ENCODE data around the gene CMKLR1. TPM values are rescaled to one million over a fixed set of nuclear protein-coding genes. Genes with fewer than 3 reads are reported as not detected.

The CMKLR1 gene
- total RNA-seq, 1 experiment from 2014 or later = 0.15 TPM

DNA sequence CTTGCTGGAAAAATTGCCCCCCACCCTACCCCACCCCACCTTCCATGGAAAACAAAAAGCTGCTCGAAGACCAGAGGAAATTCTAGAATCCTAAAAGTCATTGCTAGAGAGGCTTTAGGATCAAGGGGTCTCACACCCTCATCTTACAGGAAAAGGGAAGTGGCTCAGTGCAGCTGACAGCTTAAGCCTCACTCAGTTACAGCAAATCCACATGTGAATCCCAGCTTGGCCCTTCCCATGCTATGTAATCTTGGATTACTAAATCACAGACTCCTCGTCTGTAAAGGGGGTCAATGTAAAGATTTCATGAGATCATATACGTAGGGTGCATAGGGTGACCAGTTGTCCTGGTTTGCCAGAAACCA, 25.9 kb downstream of the CMKLR1 start:
- no peak overlapping the region for H3K4me3 ChIP-seq (replicated peaks in 1 of 2; ENCODE audit: low read depth in 1 of 2, low read length in 2 of 2)
- H3K4me1 ChIP-seq (ENCODE audit: control insufficient read depth in 1 of 2, insufficient read depth in 2 of 2, low read length in 2 of 2) = no peaks in the 10 kb centered on the region
- no peaks in the 10 kb centered on the region for H3K9me3 ChIP-seq (ENCODE audit: control insufficient read depth in 1 of 2, insufficient read depth in 1 of 2, low read depth in 1 of 2, low read length in 2 of 2)
- no peaks in the 10 kb centered on the region for H3K36me3 ChIP-seq (ENCODE audit: control insufficient read depth in 1 of 2, insufficient read depth in 2 of 2, low read length in 2 of 2)
- no peak overlapping the region for H2AFZ ChIP-seq (ENCODE audit: low read depth, low read length, poor library complexity, severe bottlenecking)
- RAD21 ChIA-PET (ENCODE audit: low non-redundant PET in 1 of 2, low total read pairs in 2 of 2, uncharacterized antibody in 2 of 2, unreplicated experiment in 2 of 2) = interaction anchor here in 1 of 2 experiments (0.6 kb wide), 1 partner anchor 148 kb away, joined by 3 read pairs; no protein-coding TSS in a partner anchor
- TF ChIP-seq ATF3 (IDR thresholded peaks at IDR 0.05) (no peak), SP1 (IDR thresholded peaks at IDR 0.05; ENCODE audit: low read depth) (no peak), JUND (IDR thresholded peaks at IDR 0.05) (no peak), SIN3A (IDR thresholded peaks at IDR 0.05; ENCODE audit: low read depth) (no peak), POLR2AphosphoS5 (IDR thresholded peaks at IDR 0.05; ENCODE audit: low read depth, low read length) (no peak), CEBPB (IDR thresholded peaks at IDR 0.05; ENCODE audit: low read depth) (no peak), FOSL1 (IDR thresholded peaks at IDR 0.05; ENCODE audit: low read depth) (no peak), ZNF274 (IDR thresholded peaks at IDR 0.05; ENCODE audit: low read depth, low read length) (no peak), ELF1 (IDR thresholded peaks at IDR 0.05; ENCODE audit: borderline replicate concordance, low read depth) (no peak), YY1 (IDR thresholded peaks at IDR 0.05; ENCODE audit: extremely low read depth, insufficient replicate concordance, low read depth, low read length) (no peak), RAD21 (IDR thresholded peaks at IDR 0.05; ENCODE audit: low read depth) (no peak), EZH2 (IDR thresholded peaks at IDR 0.05) (no peak), TCF7L2 (IDR thresholded peaks at IDR 0.05; ENCODE audit: borderline replicate concordance, extremely low read depth, insufficient read depth, insufficient read length) (no peak)
- TF ChIP-seq, protein P1, sequence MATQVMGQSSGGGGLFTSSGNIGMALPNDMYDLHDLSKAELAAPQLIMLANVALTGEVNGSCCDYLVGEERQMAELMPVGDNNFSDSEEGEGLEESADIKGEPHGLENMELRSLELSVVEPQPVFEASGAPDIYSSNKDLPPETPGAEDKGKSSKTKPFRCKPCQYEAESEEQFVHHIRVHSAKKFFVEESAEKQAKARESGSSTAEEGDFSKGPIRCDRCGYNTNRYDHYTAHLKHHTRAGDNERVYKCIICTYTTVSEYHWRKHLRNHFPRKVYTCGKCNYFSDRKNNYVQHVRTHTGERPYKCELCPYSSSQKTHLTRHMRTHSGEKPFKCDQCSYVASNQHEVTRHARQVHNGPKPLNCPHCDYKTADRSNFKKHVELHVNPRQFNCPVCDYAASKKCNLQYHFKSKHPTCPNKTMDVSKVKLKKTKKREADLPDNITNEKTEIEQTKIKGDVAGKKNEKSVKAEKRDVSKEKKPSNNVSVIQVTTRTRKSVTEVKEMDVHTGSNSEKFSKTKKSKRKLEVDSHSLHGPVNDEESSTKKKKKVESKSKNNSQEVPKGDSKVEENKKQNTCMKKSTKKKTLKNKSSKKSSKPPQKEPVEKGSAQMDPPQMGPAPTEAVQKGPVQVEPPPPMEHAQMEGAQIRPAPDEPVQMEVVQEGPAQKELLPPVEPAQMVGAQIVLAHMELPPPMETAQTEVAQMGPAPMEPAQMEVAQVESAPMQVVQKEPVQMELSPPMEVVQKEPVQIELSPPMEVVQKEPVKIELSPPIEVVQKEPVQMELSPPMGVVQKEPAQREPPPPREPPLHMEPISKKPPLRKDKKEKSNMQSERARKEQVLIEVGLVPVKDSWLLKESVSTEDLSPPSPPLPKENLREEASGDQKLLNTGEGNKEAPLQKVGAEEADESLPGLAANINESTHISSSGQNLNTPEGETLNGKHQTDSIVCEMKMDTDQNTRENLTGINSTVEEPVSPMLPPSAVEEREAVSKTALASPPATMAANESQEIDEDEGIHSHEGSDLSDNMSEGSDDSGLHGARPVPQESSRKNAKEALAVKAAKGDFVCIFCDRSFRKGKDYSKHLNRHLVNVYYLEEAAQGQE (IDR thresholded peaks at IDR 0.05; ENCODE audit: low read depth) = no peak
- TF ChIP-seq, protein P2, sequence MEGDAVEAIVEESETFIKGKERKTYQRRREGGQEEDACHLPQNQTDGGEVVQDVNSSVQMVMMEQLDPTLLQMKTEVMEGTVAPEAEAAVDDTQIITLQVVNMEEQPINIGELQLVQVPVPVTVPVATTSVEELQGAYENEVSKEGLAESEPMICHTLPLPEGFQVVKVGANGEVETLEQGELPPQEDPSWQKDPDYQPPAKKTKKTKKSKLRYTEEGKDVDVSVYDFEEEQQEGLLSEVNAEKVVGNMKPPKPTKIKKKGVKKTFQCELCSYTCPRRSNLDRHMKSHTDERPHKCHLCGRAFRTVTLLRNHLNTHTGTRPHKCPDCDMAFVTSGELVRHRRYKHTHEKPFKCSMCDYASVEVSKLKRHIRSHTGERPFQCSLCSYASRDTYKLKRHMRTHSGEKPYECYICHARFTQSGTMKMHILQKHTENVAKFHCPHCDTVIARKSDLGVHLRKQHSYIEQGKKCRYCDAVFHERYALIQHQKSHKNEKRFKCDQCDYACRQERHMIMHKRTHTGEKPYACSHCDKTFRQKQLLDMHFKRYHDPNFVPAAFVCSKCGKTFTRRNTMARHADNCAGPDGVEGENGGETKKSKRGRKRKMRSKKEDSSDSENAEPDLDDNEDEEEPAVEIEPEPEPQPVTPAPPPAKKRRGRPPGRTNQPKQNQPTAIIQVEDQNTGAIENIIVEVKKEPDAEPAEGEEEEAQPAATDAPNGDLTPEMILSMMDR (IDR thresholded peaks at IDR 0.05 in 2 of 3, conservative IDR thresholded peaks at IDR 0.05 in 1 of 3; ENCODE audit: borderline replicate concordance in 1 of 3, insufficient read depth in 1 of 3, low read depth in 2 of 3, low read length in 2 of 3) = no peak
- TF ChIP-seq, protein P3, sequence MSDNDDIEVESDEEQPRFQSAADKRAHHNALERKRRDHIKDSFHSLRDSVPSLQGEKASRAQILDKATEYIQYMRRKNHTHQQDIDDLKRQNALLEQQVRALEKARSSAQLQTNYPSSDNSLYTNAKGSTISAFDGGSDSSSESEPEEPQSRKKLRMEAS (IDR thresholded peaks at IDR 0.05) = no peak
- no peak overlapping the region for H3K27ac ChIP-seq (ENCODE audit: low read depth, low read length)
- POLR2A ChIA-PET = no interaction called here
- no TSS peak for BruUV-seq (replicated peaks)
- no peak overlapping the region for H3K4me2 ChIP-seq (ENCODE audit: low read length)
- no peaks in the 10 kb centered on the region for H3K79me2 ChIP-seq (ENCODE audit: insufficient read depth, low read length)
- no peaks in the 10 kb centered on the region for H4K20me1 ChIP-seq (ENCODE audit: insufficient read depth)
- CTCF ChIA-PET = no interaction called here
- no peak for DNase-seq (ENCODE audit: low read depth, low spot score)
- intact Hi-C loops (cut with micrococcal nuclease) = no loop called here
- H3K9me2 ChIP-seq (ENCODE audit: insufficient read depth) = no peaks in the 10 kb centered on the region
- no peak overlapping the region for H3K9ac ChIP-seq (ENCODE audit: low read length)
- H3K27me3 ChIP-seq (ENCODE audit: insufficient read depth, low read length) = peaks cover 8% of the 10 kb centered on the region; the same call in 1 of the 2 replicates
- ATAC-seq = no peak
